HFFc6 (cell line): ENCODE results near the gene UGP2. TPM values are rescaled to one million over a fixed set of nuclear protein-coding genes. Genes with fewer than 3 reads are reported as not detected.
"Not testable (repeated sequence)": the region's sequence is repeated elsewhere in the genome, so short reads cannot be mapped to it uniquely, and the experiment has no call there.

Source experiments
- DNase-seq: peaks from one replicate; pipeline ENCODE4 v3.0.0-alpha.2; 2018
- H3K27ac Mint-ChIP-seq: 2 replicates; pipeline ENCODE4 v1.8.0; 2020; ENCODE audit warnings: mild to moderate bottlenecking, mixed read lengths
- H3K27me3 Mint-ChIP-seq: 2 replicates; pipeline ENCODE4 v1.8.0; 2021; ENCODE audit warnings: mild to moderate bottlenecking, moderate library complexity, mixed read lengths; ENCODE audit not compliant: insufficient read depth
- H3K36me3 Mint-ChIP-seq: 2 replicates; pipeline ENCODE4 v1.8.0; 2021; ENCODE audit warnings: low read depth, mixed read lengths
- H3K4me1 Mint-ChIP-seq: 2 replicates; pipeline ENCODE4 v1.8.0; 2020; ENCODE audit warnings: low read depth, mixed read lengths
- H3K4me3 Mint-ChIP-seq: 2 replicates; pipeline ENCODE4 v1.8.0; 2020; ENCODE audit warnings: mild to moderate bottlenecking, moderate library complexity, mixed read lengths
- H3K9me3 Mint-ChIP-seq: 2 replicates; pipeline ENCODE4 v1.8.0; 2020; ENCODE audit warnings: mild to moderate bottlenecking, mixed read lengths
- total RNA-seq, 6 experiments: library from RNA; stranded (reverse); fragmentation: NEBNext Ultra II Directional; extraction: Animal tissue kit (Norgen Biotek cat#: 25700); gene quantifications; 2 replicates in 1 of 6; 3 replicates in 5 of 6; pipeline ENCODE4 v1.2.3, GENCODE V29; 2021
- TF ChIP-seq, protein P1 (sequence below): fragments of 200-600 bp; sonication (generic); IDR thresholded peaks from 2 replicates; pipeline ENCODE4 v1.5.0; 2021; ENCODE audit warnings: antibody characterized with exemption, mild to moderate bottlenecking

The UGP2 gene
- total RNA-seq, 6 experiments from 2014 or later = 150 to 199 (median 172) TPM

DNA sequence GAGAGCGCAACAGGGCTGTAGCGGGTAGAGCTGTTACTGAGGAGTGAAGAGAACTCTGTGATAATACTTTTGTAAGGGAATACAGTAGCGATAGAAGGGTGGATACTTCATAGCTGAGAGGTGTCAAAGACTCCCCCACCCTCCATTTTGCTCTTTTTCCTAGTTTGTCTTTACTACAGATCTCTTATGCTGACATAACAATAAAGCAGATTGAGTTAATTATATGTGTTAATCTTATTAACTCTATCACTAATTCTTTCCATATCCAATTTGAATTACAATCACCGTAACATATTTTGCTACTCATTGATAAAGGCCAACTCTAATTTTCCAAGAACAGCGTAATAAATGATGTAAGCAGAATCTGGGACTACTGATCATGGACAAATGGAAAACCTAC, 57.1 kb downstream of the UGP2 start:
- no peak for DNase-seq
- Mint-ChIP-seq H3K36me3 (peaks cover 54% of the 10 kb centered on the region), H3K9me3 (peaks cover 27% of the 10 kb centered on the region), H3K27me3 (no peaks in the 10 kb centered on the region), H3K27ac (no peak overlapping the region), H3K4me3 (no peak overlapping the region), H3K4me1 (peaks cover 17% of the 10 kb centered on the region)
- TF ChIP-seq, protein P1, sequence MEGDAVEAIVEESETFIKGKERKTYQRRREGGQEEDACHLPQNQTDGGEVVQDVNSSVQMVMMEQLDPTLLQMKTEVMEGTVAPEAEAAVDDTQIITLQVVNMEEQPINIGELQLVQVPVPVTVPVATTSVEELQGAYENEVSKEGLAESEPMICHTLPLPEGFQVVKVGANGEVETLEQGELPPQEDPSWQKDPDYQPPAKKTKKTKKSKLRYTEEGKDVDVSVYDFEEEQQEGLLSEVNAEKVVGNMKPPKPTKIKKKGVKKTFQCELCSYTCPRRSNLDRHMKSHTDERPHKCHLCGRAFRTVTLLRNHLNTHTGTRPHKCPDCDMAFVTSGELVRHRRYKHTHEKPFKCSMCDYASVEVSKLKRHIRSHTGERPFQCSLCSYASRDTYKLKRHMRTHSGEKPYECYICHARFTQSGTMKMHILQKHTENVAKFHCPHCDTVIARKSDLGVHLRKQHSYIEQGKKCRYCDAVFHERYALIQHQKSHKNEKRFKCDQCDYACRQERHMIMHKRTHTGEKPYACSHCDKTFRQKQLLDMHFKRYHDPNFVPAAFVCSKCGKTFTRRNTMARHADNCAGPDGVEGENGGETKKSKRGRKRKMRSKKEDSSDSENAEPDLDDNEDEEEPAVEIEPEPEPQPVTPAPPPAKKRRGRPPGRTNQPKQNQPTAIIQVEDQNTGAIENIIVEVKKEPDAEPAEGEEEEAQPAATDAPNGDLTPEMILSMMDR = no peak

DNA sequence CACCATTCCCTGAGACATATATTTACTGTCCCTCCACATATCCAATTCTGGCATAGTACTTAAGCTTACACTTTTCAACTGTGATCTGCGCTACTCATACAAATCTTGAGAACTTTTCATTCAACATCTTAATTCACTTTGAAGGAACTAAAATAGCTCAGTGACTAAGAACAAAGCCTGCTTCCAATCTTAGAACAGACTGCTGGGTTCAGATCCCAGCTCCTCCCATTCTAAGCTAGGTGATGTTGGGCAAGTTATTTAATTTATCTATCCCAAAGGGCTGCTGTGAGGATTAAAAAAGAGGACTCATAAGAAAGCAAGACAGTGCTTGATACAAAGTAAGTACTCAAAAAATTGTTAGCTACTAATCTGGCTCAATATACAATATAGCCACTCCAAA, 57.9 kb downstream of the UGP2 start:
- peaks cover 55% of the 10 kb centered on the region for H3K36me3 Mint-ChIP-seq
- 0 out of 2 replicates have a peak overlapping the region, but pooled peaks have one; percentile 9 for H3K27ac Mint-ChIP-seq
- peaks cover 27% of the 10 kb centered on the region for H3K9me3 Mint-ChIP-seq
- DNase-seq = no peak
- TF ChIP-seq, protein P1 = no peak
- no peak overlapping the region for H3K4me3 Mint-ChIP-seq
- peaks cover 17% of the 10 kb centered on the region for H3K4me1 Mint-ChIP-seq
- H3K27me3 Mint-ChIP-seq = no peaks in the 10 kb centered on the region

DNA sequence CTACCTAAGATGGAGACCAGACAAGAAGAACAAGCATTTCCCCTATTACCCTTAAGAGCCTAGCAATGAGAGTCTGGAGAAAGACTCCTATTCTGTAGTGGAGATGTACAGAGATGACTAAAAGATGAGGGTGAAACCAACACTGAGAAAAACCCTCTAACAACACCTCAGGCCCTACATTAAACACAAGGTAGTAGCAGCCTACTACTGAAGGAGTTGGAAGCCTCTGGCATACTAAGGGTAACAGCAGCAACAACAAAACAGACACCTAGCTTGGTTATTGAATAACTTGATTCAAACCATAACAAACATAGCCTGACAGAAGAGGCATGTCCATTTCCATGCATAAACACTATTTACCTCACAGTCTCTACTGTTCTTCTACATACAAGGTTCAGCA, 60.5 kb downstream of the UGP2 start:
- TF ChIP-seq, protein P1 = no peak

DNA sequence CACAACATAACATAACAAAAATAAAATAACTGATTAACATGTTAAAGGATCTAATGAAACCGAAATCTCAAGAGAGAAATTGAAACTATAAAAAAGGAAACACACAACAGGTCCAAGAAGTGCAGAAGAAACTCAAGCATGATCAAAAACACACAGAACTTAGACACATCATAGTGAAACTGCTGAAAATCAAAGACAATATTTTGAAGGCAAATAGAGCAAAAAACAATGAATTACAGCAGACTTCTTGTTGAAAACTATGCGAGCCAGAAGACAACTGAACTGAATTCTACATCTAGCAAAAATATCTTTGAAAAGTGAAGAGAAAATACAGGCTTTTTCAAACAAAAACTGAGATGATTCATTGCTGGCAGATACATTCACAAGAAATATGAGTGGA, 61.3 kb downstream of the UGP2 start:
- TF ChIP-seq, protein P1 = no peak

More for the DNA sequence above, 60.5 kb downstream of the UGP2 start:
- H3K4me3 Mint-ChIP-seq = no peak overlapping the region
- no peak for DNase-seq
- H3K9me3 Mint-ChIP-seq = peaks cover 27% of the 10 kb centered on the region
- H3K27ac Mint-ChIP-seq = no peak overlapping the region
- H3K27me3 Mint-ChIP-seq = no peaks in the 10 kb centered on the region
- peaks cover 76% of the 10 kb centered on the region for H3K36me3 Mint-ChIP-seq
- H3K4me1 Mint-ChIP-seq = peaks cover 17% of the 10 kb centered on the region

DNA sequence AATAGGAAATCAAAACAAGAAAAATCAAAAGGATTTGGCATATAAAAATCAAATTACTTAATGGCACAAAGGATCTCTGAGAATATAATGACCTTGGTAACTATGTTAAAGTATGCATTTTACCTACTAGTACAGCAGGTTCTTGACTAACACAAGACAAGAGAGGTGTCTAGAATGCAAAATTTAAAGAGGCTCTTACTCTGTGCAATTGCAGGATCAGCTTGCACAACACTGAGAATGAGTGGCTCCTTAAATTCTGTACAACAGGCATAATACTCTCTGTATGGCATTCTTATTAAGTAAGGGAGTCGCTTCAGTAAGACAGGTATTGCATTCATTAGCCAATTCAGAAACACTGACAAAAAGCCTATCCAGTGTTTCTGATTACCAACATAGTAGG, 72.6 kb downstream of the UGP2 start:
- Mint-ChIP-seq H3K4me3 (no peak overlapping the region), H3K27me3 (no peaks in the 10 kb centered on the region), H3K27ac (no peak overlapping the region), H3K4me1 (no peaks in the 10 kb centered on the region), H3K36me3 (peaks cover 23% of the 10 kb centered on the region), H3K9me3 (no peaks in the 10 kb centered on the region)
- no peak for DNase-seq
- TF ChIP-seq, protein P1 = no peak

More for the DNA sequence above, 61.3 kb downstream of the UGP2 start:
- H3K4me1 Mint-ChIP-seq = peaks cover 16% of the 10 kb centered on the region
- peaks cover 74% of the 10 kb centered on the region for H3K36me3 Mint-ChIP-seq
- DNase-seq = peak; percentile 29
- no peak overlapping the region for H3K4me3 Mint-ChIP-seq
- no peaks in the 10 kb centered on the region for H3K27me3 Mint-ChIP-seq
- H3K27ac Mint-ChIP-seq = no peak overlapping the region
- peaks cover 27% of the 10 kb centered on the region for H3K9me3 Mint-ChIP-seq

DNA sequence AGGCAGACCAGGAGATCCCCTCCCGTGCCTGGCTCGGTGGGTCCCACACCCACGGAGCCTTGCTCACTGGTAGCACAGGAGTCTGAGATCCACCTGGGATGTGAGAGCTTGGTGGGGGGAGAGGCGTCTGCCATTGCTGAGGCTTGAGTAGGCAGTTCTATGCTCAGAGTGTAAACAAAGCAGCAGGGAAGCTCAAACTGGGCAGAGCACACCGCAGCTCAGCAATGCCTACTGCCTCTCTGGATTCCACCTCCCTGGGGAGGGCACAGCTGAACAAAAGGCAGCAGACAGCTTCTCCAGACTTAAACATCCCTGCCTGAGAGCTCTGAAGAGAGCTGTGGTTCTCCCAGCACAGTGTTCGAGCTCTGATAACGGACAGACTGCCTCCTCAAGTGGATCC, 85.1 kb downstream of the UGP2 start:
- Mint-ChIP-seq H3K4me1 (no peaks in the 10 kb centered on the region), H3K27me3 (no peaks in the 10 kb centered on the region; the same call in 1 of the 2 replicates), H3K9me3 (no peaks in the 10 kb centered on the region), H3K27ac (no peak overlapping the region), H3K36me3 (peaks cover 40% of the 10 kb centered on the region), H3K4me3 (no peak overlapping the region)
- TF ChIP-seq, protein P1 = no peak
- DNase-seq = no peak

DNA sequence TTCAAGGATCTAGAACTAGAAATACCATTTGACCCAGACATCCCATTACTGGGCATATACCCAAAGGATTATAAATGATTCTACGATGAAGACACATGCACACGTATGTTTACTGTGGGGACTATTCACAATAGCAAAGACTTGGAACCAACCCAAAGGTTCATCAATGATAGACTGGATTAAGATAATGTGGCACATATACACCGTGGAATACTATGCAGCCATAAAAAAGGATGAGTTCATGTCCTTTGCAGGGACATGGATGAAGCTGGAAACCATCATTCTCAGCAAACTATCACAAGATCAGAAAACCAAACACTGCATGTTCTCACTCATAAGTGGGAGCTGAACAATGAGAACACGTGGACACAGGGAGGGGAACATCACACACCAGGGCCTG, 90.4 kb downstream of the UGP2 start:
- H3K9me3 Mint-ChIP-seq, H3K4me1 Mint-ChIP-seq, H3K4me3 Mint-ChIP-seq, H3K27ac Mint-ChIP-seq, DNase-seq, H3K27me3 Mint-ChIP-seq: not testable (repeated sequence)
- peaks cover 55% of the 10 kb centered on the region for H3K36me3 Mint-ChIP-seq
